Stimulated activated CD8-positive, alpha-beta memory T cell treated with anti-CD3 and anti-CD28 coated beads, Interleukin-4, amount 100 ng/mL, for 24 hours (primary cell): Measurements from ENCODE around the gene PLEKHG4B.
A peak's percentile ranks its signal among the peaks of the same experiment; 100 is the strongest.
"Not testable (repeated sequence)": the region's sequence is repeated elsewhere in the genome, so short reads cannot be mapped to it uniquely, and the experiment has no call there.

Experiments used
- DNase-seq: peaks from one replicate; pipeline ENCODE4 v3.0.0-alpha.2; 2020; ENCODE audit warnings: low read depth

Gene PLEKHG4B

GRCh38 chr5:204001-204400, 112.0 kb downstream of the PLEKHG4B start:
- DNase-seq: no peak

GRCh38 chr5:204462-204861, 112.5 kb downstream of the PLEKHG4B start:
- no peak for DNase-seq

- no peak for DNase-seq
Measured at GRCh38 chr5:204966-205670, 113.2 kb downstream of the PLEKHG4B start.

- DNase-seq: no peak
Measured at GRCh38 chr5:206406-206805, 114.4 kb downstream of the PLEKHG4B start.

GRCh38 chr5:206927-207536, 115.1 kb downstream of the PLEKHG4B start:
- no peak for DNase-seq

- no peak for DNase-seq
Measured at GRCh38 chr5:207599-207998, 115.6 kb downstream of the PLEKHG4B start.

- DNase-seq: no peak
Measured at GRCh38 chr5:208449-209114, 116.6 kb downstream of the PLEKHG4B start.

- DNase-seq: no peak
Measured at GRCh38 chr5:213803-214395, 121.9 kb downstream of the PLEKHG4B start.

- DNase-seq: not testable (repeated sequence)
Measured at GRCh38 chr5:215256-215655, 123.3 kb downstream of the PLEKHG4B start.

- not testable (repeated sequence) for DNase-seq
Measured at GRCh38 chr5:216076-216475, 124.1 kb downstream of the PLEKHG4B start.

- DNase-seq: peak; percentile 97
Measured at GRCh38 chr5:217494-218456, 125.8 kb downstream of the PLEKHG4B start, which contains the start of the genes CCDC127 and SDHA. Gene CCDC127, minus strand, starts transcription at chr5:218153. Its CDS starts 1,304 bp downstream, at chr5:216849. Gene SDHA, plus strand, starts transcription at chr5:218320. Its CDS starts 36 bp downstream, at chr5:218356.

GRCh38 chr5:218457-219291, 126.7 kb downstream of the PLEKHG4B start:
- DNase-seq: no peak

GRCh38 chr5:219460-219863, 127.5 kb downstream of the PLEKHG4B start:
- DNase-seq: no peak

GRCh38 chr5:219991-220390, 128.0 kb downstream of the PLEKHG4B start:
- no peak for DNase-seq

- DNase-seq: not testable (repeated sequence)
Measured at GRCh38 chr5:222951-223715, 131.2 kb downstream of the PLEKHG4B start.

- DNase-seq: no peak
Measured at GRCh38 chr5:223791-224190, 131.8 kb downstream of the PLEKHG4B start.

GRCh38 chr5:225334-225733, 133.4 kb downstream of the PLEKHG4B start:
- no peak for DNase-seq

- DNase-seq: not testable (repeated sequence)
Measured at GRCh38 chr5:227375-227774, 135.4 kb downstream of the PLEKHG4B start.

GRCh38 chr5:228886-229285, 136.9 kb downstream of the PLEKHG4B start:
- DNase-seq: no peak

GRCh38 chr5:230711-231110, 138.7 kb downstream of the PLEKHG4B start:
- DNase-seq: no peak
